ENCODE measurements around the gene ATF1.
"Not testable (repeated sequence)": the region's sequence is repeated elsewhere in the genome, so short reads cannot be mapped to it uniquely, and the experiment has no call there.

ATF1 gene

GRCh38 chr12:50820177-50820576 lies 56.3 kb downstream of the ATF1 start:
- no peaks in the 10 kb centered on the region for H4K20me1 ChIP-seq (ENCODE audit: insufficient read depth, low read length)
- H3K27ac ChIP-seq (ENCODE audit: low read depth, low read length, poor library complexity, severe bottlenecking) = no peak overlapping the region
- H3K9ac ChIP-seq (ENCODE audit: low read length) = no peak overlapping the region
- H3K27me3 ChIP-seq (ENCODE audit: insufficient read depth, low read length) = no peaks in the 10 kb centered on the region
- H3K36me3 ChIP-seq (ENCODE audit: insufficient read depth, low read length) = peaks cover 32% of the 10 kb centered on the region
- no peak overlapping the region for H3K4me3 ChIP-seq (ENCODE audit: low read depth, low read length, poor library complexity, severe bottlenecking)
- TF ChIP-seq, protein P1, sequence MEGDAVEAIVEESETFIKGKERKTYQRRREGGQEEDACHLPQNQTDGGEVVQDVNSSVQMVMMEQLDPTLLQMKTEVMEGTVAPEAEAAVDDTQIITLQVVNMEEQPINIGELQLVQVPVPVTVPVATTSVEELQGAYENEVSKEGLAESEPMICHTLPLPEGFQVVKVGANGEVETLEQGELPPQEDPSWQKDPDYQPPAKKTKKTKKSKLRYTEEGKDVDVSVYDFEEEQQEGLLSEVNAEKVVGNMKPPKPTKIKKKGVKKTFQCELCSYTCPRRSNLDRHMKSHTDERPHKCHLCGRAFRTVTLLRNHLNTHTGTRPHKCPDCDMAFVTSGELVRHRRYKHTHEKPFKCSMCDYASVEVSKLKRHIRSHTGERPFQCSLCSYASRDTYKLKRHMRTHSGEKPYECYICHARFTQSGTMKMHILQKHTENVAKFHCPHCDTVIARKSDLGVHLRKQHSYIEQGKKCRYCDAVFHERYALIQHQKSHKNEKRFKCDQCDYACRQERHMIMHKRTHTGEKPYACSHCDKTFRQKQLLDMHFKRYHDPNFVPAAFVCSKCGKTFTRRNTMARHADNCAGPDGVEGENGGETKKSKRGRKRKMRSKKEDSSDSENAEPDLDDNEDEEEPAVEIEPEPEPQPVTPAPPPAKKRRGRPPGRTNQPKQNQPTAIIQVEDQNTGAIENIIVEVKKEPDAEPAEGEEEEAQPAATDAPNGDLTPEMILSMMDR (IDR thresholded peaks at IDR 0.05; ENCODE audit: low read length) = no peak
- no peak for TF ChIP-seq EZH2 (IDR thresholded peaks at IDR 0.05; ENCODE audit: borderline replicate concordance, low read length)
- no peaks in the 10 kb centered on the region for H3K9me2 ChIP-seq (ENCODE audit: low read depth, low read length)
- no peaks in the 10 kb centered on the region for H3F3A ChIP-seq (ENCODE audit: insufficient read depth, low read length)
- H3K4me2 ChIP-seq (ENCODE audit: low read length) = no peak overlapping the region
- H3K4me1 ChIP-seq (ENCODE audit: insufficient read depth, low read length, severe bottlenecking) = peaks cover 5% of the 10 kb centered on the region
- no peaks in the 10 kb centered on the region for H3K9me3 ChIP-seq (ENCODE audit: low read length)
- H3K79me2 ChIP-seq (ENCODE audit: insufficient read depth, low read length) = no peaks in the 10 kb centered on the region
- no peak overlapping the region for H2AFZ ChIP-seq (ENCODE audit: low read length)

GRCh38 chr12:50822082-50822481 lies 58.2 kb downstream of the ATF1 start:
- no peak for TF ChIP-seq EZH2 (IDR thresholded peaks at IDR 0.05; ENCODE audit: borderline replicate concordance, low read length)
- TF ChIP-seq, protein P1 (IDR thresholded peaks at IDR 0.05; ENCODE audit: low read length) = no peak
- Histone ChIP-seq H3K4me3 (ENCODE audit: low read depth, low read length, poor library complexity, severe bottlenecking) (no peak overlapping the region), H2AFZ (ENCODE audit: low read length) (no peak overlapping the region), H3K4me1 (ENCODE audit: insufficient read depth, low read length, severe bottlenecking) (peaks cover 12% of the 10 kb centered on the region), H3F3A (ENCODE audit: insufficient read depth, low read length) (no peaks in the 10 kb centered on the region), H3K36me3 (ENCODE audit: insufficient read depth, low read length) (peaks cover 13% of the 10 kb centered on the region; the same call in 1 of the 2 replicates), H4K20me1 (ENCODE audit: insufficient read depth, low read length) (no peaks in the 10 kb centered on the region), H3K27ac (ENCODE audit: low read depth, low read length, poor library complexity, severe bottlenecking) (no peak overlapping the region), H3K9ac (ENCODE audit: low read length) (no peak overlapping the region), H3K79me2 (ENCODE audit: insufficient read depth, low read length) (no peaks in the 10 kb centered on the region), H3K9me2 (ENCODE audit: low read depth, low read length) (no peaks in the 10 kb centered on the region), H3K27me3 (ENCODE audit: insufficient read depth, low read length) (no peaks in the 10 kb centered on the region), H3K4me2 (ENCODE audit: low read length) (no peak overlapping the region), H3K9me3 (ENCODE audit: low read length) (no peaks in the 10 kb centered on the region)

DNA sequence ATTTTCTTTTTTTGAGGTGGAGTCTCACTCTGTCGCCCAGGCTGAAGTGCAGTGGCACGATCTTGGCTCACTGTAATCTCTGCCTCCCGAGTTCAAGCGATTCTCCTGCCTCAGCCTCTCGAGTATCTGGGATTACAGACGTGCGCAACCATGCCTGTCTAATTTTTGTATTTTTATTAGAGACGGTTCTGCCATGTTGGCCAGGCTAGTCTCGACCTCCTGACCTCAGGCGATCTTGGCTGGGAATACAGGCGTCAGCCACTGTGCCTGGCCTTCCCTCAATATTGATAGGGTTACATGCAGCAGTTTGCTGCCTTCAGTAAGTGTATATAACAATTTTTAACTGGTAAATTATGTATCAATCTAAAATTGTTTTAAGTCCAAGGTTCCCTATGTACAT lies 59.8 kb downstream of the ATF1 start:
- not testable (repeated sequence) for H3K4me2 ChIP-seq (ENCODE audit: low read length); H3K79me2 ChIP-seq (ENCODE audit: insufficient read depth, low read length); H4K20me1 ChIP-seq (ENCODE audit: insufficient read depth, low read length); H3K9ac ChIP-seq (ENCODE audit: low read length); H3F3A ChIP-seq (ENCODE audit: insufficient read depth, low read length); H3K4me3 ChIP-seq (ENCODE audit: low read depth, low read length, poor library complexity, severe bottlenecking); H2AFZ ChIP-seq (ENCODE audit: low read length); H3K27ac ChIP-seq (ENCODE audit: low read depth, low read length, poor library complexity, severe bottlenecking); H3K27me3 ChIP-seq (ENCODE audit: insufficient read depth, low read length); H3K9me2 ChIP-seq (ENCODE audit: low read depth, low read length); H3K36me3 ChIP-seq (ENCODE audit: insufficient read depth, low read length); H3K9me3 ChIP-seq (ENCODE audit: low read length)
- H3K4me1 ChIP-seq (ENCODE audit: insufficient read depth, low read length, severe bottlenecking) = peaks cover 12% of the 10 kb centered on the region

GRCh38 chr12:50824914-50825313 lies 61.0 kb downstream of the ATF1 start:
- H4K20me1 ChIP-seq (ENCODE audit: insufficient read depth, low read length) = no peaks in the 10 kb centered on the region
- no peak for TF ChIP-seq EZH2 (IDR thresholded peaks at IDR 0.05; ENCODE audit: borderline replicate concordance, low read length)
- TF ChIP-seq, protein P1 (IDR thresholded peaks at IDR 0.05; ENCODE audit: low read length) = no peak
- H3K27ac ChIP-seq (ENCODE audit: low read depth, low read length, poor library complexity, severe bottlenecking) = peak overlapping the region; percentile 9
- H2AFZ ChIP-seq (ENCODE audit: low read length) = no peak overlapping the region
- H3K79me2 ChIP-seq (ENCODE audit: insufficient read depth, low read length) = no peaks in the 10 kb centered on the region
- no peaks in the 10 kb centered on the region for H3F3A ChIP-seq (ENCODE audit: insufficient read depth, low read length)
- peak overlapping the region; percentile 33; the same call in 1 of the 2 replicates for H3K4me2 ChIP-seq (ENCODE audit: low read length)
- peak overlapping the region; percentile 2; the same call in 1 of the 2 replicates for H3K9ac ChIP-seq (ENCODE audit: low read length)
- no peaks in the 10 kb centered on the region for H3K36me3 ChIP-seq (ENCODE audit: insufficient read depth, low read length)
- H3K9me3 ChIP-seq (ENCODE audit: low read length) = no peaks in the 10 kb centered on the region
- no peaks in the 10 kb centered on the region for H3K9me2 ChIP-seq (ENCODE audit: low read depth, low read length)
- H3K27me3 ChIP-seq (ENCODE audit: insufficient read depth, low read length) = no peaks in the 10 kb centered on the region
- H3K4me1 ChIP-seq (ENCODE audit: insufficient read depth, low read length, severe bottlenecking) = peaks cover 12% of the 10 kb centered on the region
- H3K4me3 ChIP-seq (ENCODE audit: low read depth, low read length, poor library complexity, severe bottlenecking) = no peak overlapping the region

Data from OCI-LY1 (cell line).